Karpas-422 (cell line): ENCODE results near the gene PSMA5. TPM values are rescaled to one million over a fixed set of nuclear protein-coding genes. Genes with fewer than 3 reads are reported as not detected.
A peak's percentile ranks its signal among the peaks of the same experiment; 100 is the strongest.

ENCODE experiments used
- DNase-seq: peaks from one replicate; pipeline ENCODE4 v3.0.0-alpha.2; 2015
- H2AFZ ChIP-seq: fragments of 200-600 bp; sonication (generic); 2 replicates; pipeline ENCODE4 v1.6.1; 2014; ENCODE audit warnings: antibody characterized with exemption, low read length, mixed read lengths
- H3K27ac ChIP-seq: fragments of 200-600 bp; sonication (generic); 2 replicates; pipeline ENCODE4 v1.5.1; 2014; ENCODE audit warnings: mild to moderate bottlenecking, low read length, moderate library complexity
- H3K27me3 ChIP-seq: fragments of 200-600 bp; sonication (generic); 2 replicates; pipeline ENCODE4 v1.6.1; 2014; ENCODE audit warnings: low read length, mixed read lengths
- H3K36me3 ChIP-seq: fragments of 200-600 bp; sonication (generic); 2 replicates; pipeline ENCODE4 v1.6.1; 2014; ENCODE audit warnings: low read length, mixed read lengths; ENCODE audit not compliant: insufficient read depth
- H3K4me1 ChIP-seq: fragments of 200-600 bp; sonication (generic); 2 replicates; pipeline ENCODE4 v1.6.1; 2014; ENCODE audit warnings: mild to moderate bottlenecking, low read length, mixed read lengths
- H3K4me2 ChIP-seq: fragments of 200-600 bp; sonication (generic); 2 replicates; pipeline ENCODE4 v1.6.1; 2014; ENCODE audit warnings: low read length, low read depth, mild to moderate bottlenecking; ENCODE audit not compliant: poor library complexity, severe bottlenecking
- H3K4me3 ChIP-seq: fragments of 200-600 bp; sonication (generic); 2 replicates; pipeline ENCODE4 v1.5.1; 2014; ENCODE audit warnings: mild to moderate bottlenecking, antibody characterized with exemption, low read length, mixed read lengths
- H3K79me2 ChIP-seq: fragments of 200-600 bp; sonication (generic); 2 replicates; pipeline ENCODE4 v1.6.1; 2014; ENCODE audit warnings: mild to moderate bottlenecking, low read length, mixed read lengths
- H3K9ac ChIP-seq: fragments of 200-600 bp; sonication (generic); 2 replicates; pipeline ENCODE4 v1.6.0; 2014; ENCODE audit warnings: low read length
- H3K9me2 ChIP-seq: fragments of 200-600 bp; sonication (generic), shearing (Covaris generic); replicated peaks from 2 replicates; pipeline ENCODE4 v1.6.0; 2014; ENCODE audit warnings: mild to moderate bottlenecking, low read length, moderate library complexity; ENCODE audit not compliant: insufficient read depth
- H3K9me3 ChIP-seq: fragments of 300-700, 200-600 bp; sonication (generic); 2 replicates; pipeline ENCODE4 v1.6.1; 2014; ENCODE audit warnings: low read length, mixed read lengths
- H4K20me1 ChIP-seq: fragments of 200-600 bp; sonication (generic); 2 replicates; pipeline ENCODE4 v1.6.1; 2014; ENCODE audit warnings: mild to moderate bottlenecking, antibody characterized with exemption, low read length, low read depth; ENCODE audit not compliant: insufficient read depth
- total RNA-seq: library from RNA; depleted of rRNA; stranded (reverse); fragments of >200 nt; shearing (Covaris generic); gene quantifications from 2 replicates; pipeline ENCODE4 v1.2.3, GENCODE V29; 2014; ENCODE audit warnings: low replicate concordance

Gene PSMA5
- total RNA-seq, 1 experiment from 2014 or later, result 70.4 TPM

GRCh38 chr1:109392788-109393616 lies 33.2 kb downstream of the PSMA5 start:
- no peaks in the 10 kb centered on the region for H3K27me3 ChIP-seq
- peaks cover 54% of the 10 kb centered on the region for H3K4me1 ChIP-seq
- H3K36me3 ChIP-seq, result no peaks in the 10 kb centered on the region
- no peak for DNase-seq
- no peak overlapping the region for H2AFZ ChIP-seq
- H3K27ac ChIP-seq, result no peak overlapping the region
- H3K9ac ChIP-seq, result no peak overlapping the region
- no peak overlapping the region for H3K4me3 ChIP-seq
- no peaks in the 10 kb centered on the region for H3K9me3 ChIP-seq
- H4K20me1 ChIP-seq, result no peaks in the 10 kb centered on the region
- no peaks in the 10 kb centered on the region for H3K9me2 ChIP-seq
- no peaks in the 10 kb centered on the region for H3K79me2 ChIP-seq
- H3K4me2 ChIP-seq, result no peak overlapping the region

GRCh38 chr1:109392037-109392787 lies 34.0 kb downstream of the PSMA5 start:
- Histone ChIP-seq H3K36me3 (no peaks in the 10 kb centered on the region), H3K9me3 (no peaks in the 10 kb centered on the region), H3K4me1 (peaks cover 52% of the 10 kb centered on the region), H3K4me2 (peak overlapping the region; percentile 64), H3K4me3 (peak overlapping the region; percentile 23), H3K79me2 (no peaks in the 10 kb centered on the region), H3K9ac (no peak overlapping the region), H2AFZ (no peak overlapping the region), H3K9me2 (no peaks in the 10 kb centered on the region), H4K20me1 (no peaks in the 10 kb centered on the region), H3K27me3 (no peaks in the 10 kb centered on the region), H3K27ac (no peak overlapping the region)
- DNase-seq, result no peak

- Histone ChIP-seq H3K4me1 (peaks cover 47% of the 10 kb centered on the region), H3K9me3 (no peaks in the 10 kb centered on the region), H3K36me3 (no peaks in the 10 kb centered on the region), H3K4me2 (peak overlapping the region; percentile 64), H4K20me1 (no peaks in the 10 kb centered on the region), H3K79me2 (no peaks in the 10 kb centered on the region), H3K27ac (0 out of 2 replicates have a peak overlapping the region, but pooled peaks have one; percentile 1), H3K27me3 (no peaks in the 10 kb centered on the region), H3K4me3 (peak overlapping the region; percentile 23), H3K9me2 (no peaks in the 10 kb centered on the region), H3K9ac (peak overlapping the region; percentile 18), H2AFZ (no peak overlapping the region)
- peak; percentile 72 for DNase-seq
These were observed 34.6 kb downstream of the PSMA5 start for GRCh38 chr1:109391626-109392025.

GRCh38 chr1:109391157-109391556 lies 35.1 kb downstream of the PSMA5 start:
- no peaks in the 10 kb centered on the region for H3K79me2 ChIP-seq
- H3K27ac ChIP-seq, result 0 out of 2 replicates have a peak overlapping the region, but pooled peaks have one; percentile 1
- peaks cover 42% of the 10 kb centered on the region for H3K4me1 ChIP-seq
- H3K27me3 ChIP-seq, result no peaks in the 10 kb centered on the region
- DNase-seq, result no peak
- H3K4me3 ChIP-seq, result peak overlapping the region; percentile 23
- peak overlapping the region; percentile 18 for H3K9ac ChIP-seq
- no peaks in the 10 kb centered on the region for H4K20me1 ChIP-seq
- H3K9me2 ChIP-seq, result no peaks in the 10 kb centered on the region
- no peaks in the 10 kb centered on the region for H3K36me3 ChIP-seq
- no peaks in the 10 kb centered on the region for H3K9me3 ChIP-seq
- H3K4me2 ChIP-seq, result peak overlapping the region; percentile 64
- no peak overlapping the region for H2AFZ ChIP-seq

GRCh38 chr1:109389638-109390341 lies 36.5 kb downstream of the PSMA5 start:
- Histone ChIP-seq H4K20me1 (no peaks in the 10 kb centered on the region), H3K9me3 (no peaks in the 10 kb centered on the region), H2AFZ (no peak overlapping the region), H3K4me3 (no peak overlapping the region), H3K4me1 (peaks cover 44% of the 10 kb centered on the region), H3K36me3 (no peaks in the 10 kb centered on the region), H3K27ac (no peak overlapping the region), H3K79me2 (no peaks in the 10 kb centered on the region), H3K9me2 (no peaks in the 10 kb centered on the region), H3K27me3 (no peaks in the 10 kb centered on the region), H3K9ac (no peak overlapping the region), H3K4me2 (no peak overlapping the region)
- DNase-seq, result no peak

GRCh38 chr1:109388884-109389637 lies 37.2 kb downstream of the PSMA5 start:
- Histone ChIP-seq H3K27ac (no peak overlapping the region), H4K20me1 (no peaks in the 10 kb centered on the region), H3K4me1 (peaks cover 47% of the 10 kb centered on the region), H3K79me2 (no peaks in the 10 kb centered on the region), H3K36me3 (no peaks in the 10 kb centered on the region), H2AFZ (no peak overlapping the region), H3K27me3 (no peaks in the 10 kb centered on the region), H3K4me3 (no peak overlapping the region), H3K9ac (no peak overlapping the region), H3K9me3 (no peaks in the 10 kb centered on the region), H3K9me2 (no peaks in the 10 kb centered on the region), H3K4me2 (no peak overlapping the region)
- DNase-seq, result no peak

- Histone ChIP-seq H3K36me3 (no peaks in the 10 kb centered on the region), H3K9ac (no peak overlapping the region), H3K27ac (no peak overlapping the region), H3K9me3 (no peaks in the 10 kb centered on the region), H3K9me2 (no peaks in the 10 kb centered on the region), H3K4me1 (peaks cover 45% of the 10 kb centered on the region), H2AFZ (no peak overlapping the region), H3K4me3 (no peak overlapping the region), H3K4me2 (no peak overlapping the region), H4K20me1 (no peaks in the 10 kb centered on the region), H3K79me2 (no peaks in the 10 kb centered on the region), H3K27me3 (no peaks in the 10 kb centered on the region)
- DNase-seq, result no peak
These were observed 38.0 kb downstream of the PSMA5 start for GRCh38 chr1:109388208-109388711.
